ENCODE data around the gene ARID4B. TPM values are rescaled to one million over a fixed set of nuclear protein-coding genes. Genes with fewer than 3 reads are reported as not detected.

The ARID4B gene
- total and polyA plus RNA-seq, 2 of the 13 experiments (the other 11 are each of a cell fraction or from before 2014, with no cell fraction given), result 9.7 to 24.6 TPM

DNA sequence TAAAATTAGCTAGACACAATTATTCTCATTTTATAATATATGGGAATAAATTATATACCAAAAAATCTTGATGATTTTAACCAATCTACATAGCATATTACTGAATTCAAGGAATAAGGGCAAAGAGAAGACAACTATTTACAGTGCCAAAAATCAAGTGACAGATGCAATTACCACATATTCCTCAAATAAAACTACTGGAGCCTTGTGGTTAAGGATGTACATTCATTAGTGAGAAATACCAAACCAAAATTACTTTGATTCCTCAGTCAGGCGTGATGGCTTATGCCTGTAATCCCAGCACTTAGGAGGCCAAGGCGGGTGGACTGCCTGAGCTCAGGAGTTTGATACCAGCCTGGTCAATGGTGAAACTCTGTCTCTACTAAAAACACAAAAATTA, 98.1 kb downstream of the ARID4B start:
- H4K20me1 ChIP-seq (ENCODE audit: insufficient read depth, low read length), result no peaks in the 10 kb centered on the region
- intact Hi-C loops (cut with micrococcal nuclease; ENCODE audit: unreplicated experiment) (no loop called here), in situ Hi-C loops (cut with HindIII; ENCODE audit: extremely low pct_ligation_motif_present, low pct_unique_long_range_greater_than_20kb) (no loop called here)
- ATAC-seq, result no peak
- peaks cover 7 to 59% of the 10 kb centered on the region in 2 experiments; a peak in 4 of 5 replicates for H3K36me3 ChIP-seq (replicated peaks in 1 of 2; ENCODE audit: control insufficient read depth in 1 of 2, insufficient read depth in 2 of 2, low read length in 2 of 2)
- ChIA-PET POLR2A (no interaction called here), CTCF (ENCODE audit: low intra/inter-chr PET ratio, low total read pairs) (no interaction called here)
- H3K9ac ChIP-seq (ENCODE audit: insufficient read depth, low read depth, low read length), result no peak overlapping the region
- DNase-seq (ENCODE audit: low spot score), result no peak
- no peak overlapping the region for H3K4me3 ChIP-seq (replicated peaks in 1 of 3; ENCODE audit: insufficient read depth in 1 of 3, low read depth in 2 of 3, low read length in 3 of 3)
- WGBS (ENCODE audit: low lambda C conversion rate), result 100% methylated on average over 2 of the region's 2 CpGs
- no peaks in the 10 kb centered on the region; a peak in 1 of 5 replicates for H3K27me3 ChIP-seq (ENCODE audit: control insufficient read depth in 1 of 2, insufficient read depth in 2 of 2, low read length in 2 of 2)
- no peak overlapping the region for H3K27ac ChIP-seq (ENCODE audit: extremely low read length, insufficient read depth, low read length)
- FAIRE-seq, result no peak
- no peaks in the 10 kb centered on the region for H3K4me1 ChIP-seq (ENCODE audit: insufficient read depth, low read length)
- no TSS peak for BruUV-seq (replicated peaks)
- TF ChIP-seq ZNF709 (CRISPR knock-in tag; IDR thresholded peaks at IDR 0.05), result no peak
- TF ChIP-seq, protein P1, sequence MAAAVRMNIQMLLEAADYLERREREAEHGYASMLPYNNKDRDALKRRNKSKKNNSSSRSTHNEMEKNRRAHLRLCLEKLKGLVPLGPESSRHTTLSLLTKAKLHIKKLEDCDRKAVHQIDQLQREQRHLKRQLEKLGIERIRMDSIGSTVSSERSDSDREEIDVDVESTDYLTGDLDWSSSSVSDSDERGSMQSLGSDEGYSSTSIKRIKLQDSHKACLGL (CRISPR knock-in tag; IDR thresholded peaks at IDR 0.05), result no peak
- TF ChIP-seq ZNF260 (CRISPR knock-in tag; IDR thresholded peaks at IDR 0.05; ENCODE audit: borderline replicate concordance, low read depth), result no peak
- no peak for TF ChIP-seq PAF1 (CRISPR knock-in tag; IDR thresholded peaks at IDR 0.05)
- no peak for TF ChIP-seq KAT7 (CRISPR knock-in tag; IDR thresholded peaks at IDR 0.05; ENCODE audit: borderline replicate concordance)
- no peaks in the 10 kb centered on the region for H3K9me3 ChIP-seq (ENCODE audit: low read length)
- no peak overlapping the region for H3K4me2 ChIP-seq (ENCODE audit: low read depth, low read length)
- no peak overlapping the region for H2AFZ ChIP-seq (ENCODE audit: low read length)
- H3K79me2 ChIP-seq (ENCODE audit: insufficient read depth, low read length), result no peaks in the 10 kb centered on the region

DNA sequence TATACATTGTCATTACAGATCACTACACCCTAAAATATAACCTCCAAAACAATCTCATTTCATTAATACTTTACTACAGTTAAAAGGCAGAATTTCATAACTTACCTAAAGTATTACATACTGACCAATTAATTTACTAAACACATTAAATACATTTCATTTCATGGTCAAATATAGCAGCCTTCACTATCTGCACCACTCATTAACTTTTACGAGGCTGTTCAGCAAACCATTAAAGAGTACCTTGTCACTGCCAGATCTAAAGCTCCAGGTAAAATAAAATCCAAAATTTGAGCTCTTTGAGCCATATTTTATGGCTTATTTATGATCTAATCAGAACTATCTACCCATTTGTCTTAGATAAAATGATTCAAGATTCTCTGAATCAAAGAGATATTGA, 100.6 kb downstream of the ARID4B start:
- no peak for DNase-seq (ENCODE audit: low spot score)
- no peak for FAIRE-seq
- Histone ChIP-seq H3K27me3 (ENCODE audit: control insufficient read depth in 1 of 2, insufficient read depth in 2 of 2, low read length in 2 of 2) (no peaks in the 10 kb centered on the region), H3K36me3 (replicated peaks in 1 of 2; ENCODE audit: control insufficient read depth in 1 of 2, insufficient read depth in 2 of 2, low read length in 2 of 2) (peaks cover 13 to 61% of the 10 kb centered on the region in 2 experiments), H4K20me1 (ENCODE audit: insufficient read depth, low read length) (no peaks in the 10 kb centered on the region), H3K4me3 (replicated peaks in 1 of 3; ENCODE audit: insufficient read depth in 1 of 3, low read depth in 2 of 3, low read length in 3 of 3) (no peak overlapping the region), H3K27ac (ENCODE audit: extremely low read length, insufficient read depth, low read length) (no peak overlapping the region), H3K9me3 (ENCODE audit: low read length) (no peaks in the 10 kb centered on the region), H3K9ac (ENCODE audit: insufficient read depth, low read depth, low read length) (no peak overlapping the region), H3K4me1 (ENCODE audit: insufficient read depth, low read length) (no peaks in the 10 kb centered on the region), H2AFZ (ENCODE audit: low read length) (no peak overlapping the region), H3K79me2 (ENCODE audit: insufficient read depth, low read length) (no peaks in the 10 kb centered on the region), H3K4me2 (ENCODE audit: low read depth, low read length) (no peak overlapping the region)
- no TSS peak for BruUV-seq (replicated peaks)
- in situ Hi-C loops (cut with HindIII; ENCODE audit: extremely low pct_ligation_motif_present, low pct_unique_long_range_greater_than_20kb), result no loop called here
- ChIA-PET POLR2A (no interaction called here), CTCF (ENCODE audit: low intra/inter-chr PET ratio, low total read pairs) (no interaction called here)
- ATAC-seq, result no peak
- TF ChIP-seq, protein P2, sequence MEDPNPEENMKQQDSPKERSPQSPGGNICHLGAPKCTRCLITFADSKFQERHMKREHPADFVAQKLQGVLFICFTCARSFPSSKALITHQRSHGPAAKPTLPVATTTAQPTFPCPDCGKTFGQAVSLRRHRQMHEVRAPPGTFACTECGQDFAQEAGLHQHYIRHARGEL (CRISPR knock-in tag; IDR thresholded peaks at IDR 0.05), result no peak
- TF ChIP-seq, protein P3, sequence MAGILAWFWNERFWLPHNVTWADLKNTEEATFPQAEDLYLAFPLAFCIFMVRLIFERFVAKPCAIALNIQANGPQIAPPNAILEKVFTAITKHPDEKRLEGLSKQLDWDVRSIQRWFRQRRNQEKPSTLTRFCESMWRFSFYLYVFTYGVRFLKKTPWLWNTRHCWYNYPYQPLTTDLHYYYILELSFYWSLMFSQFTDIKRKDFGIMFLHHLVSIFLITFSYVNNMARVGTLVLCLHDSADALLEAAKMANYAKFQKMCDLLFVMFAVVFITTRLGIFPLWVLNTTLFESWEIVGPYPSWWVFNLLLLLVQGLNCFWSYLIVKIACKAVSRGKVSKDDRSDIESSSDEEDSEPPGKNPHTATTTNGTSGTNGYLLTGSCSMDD (CRISPR knock-in tag; IDR thresholded peaks at IDR 0.05), result no peak
- TF ChIP-seq ZNF737 (CRISPR knock-in tag; IDR thresholded peaks at IDR 0.05; ENCODE audit: borderline replicate concordance) (no peak), ZNF331 (CRISPR knock-in tag; IDR thresholded peaks at IDR 0.05) (no peak), TAF1 (CRISPR knock-in tag; IDR thresholded peaks at IDR 0.05) (no peak), ZNF205 (CRISPR knock-in tag; IDR thresholded peaks at IDR 0.05) (no peak), FOXA1 (IDR thresholded peaks at IDR 0.05) (no peak), FOXA1 (CRISPR knock-in tag; IDR thresholded peaks at IDR 0.05) (no peak), MYNN (CRISPR knock-in tag; IDR thresholded peaks at IDR 0.05; ENCODE audit: low read depth) (no peak), FOXO1 (CRISPR knock-in tag; IDR thresholded peaks at IDR 0.05) (no peak), GZF1 (CRISPR knock-in tag; IDR thresholded peaks at IDR 0.05) (no peak), ETV5 (CRISPR knock-in tag; IDR thresholded peaks at IDR 0.05; ENCODE audit: borderline replicate concordance) (no peak)
- TF ChIP-seq, protein P4, sequence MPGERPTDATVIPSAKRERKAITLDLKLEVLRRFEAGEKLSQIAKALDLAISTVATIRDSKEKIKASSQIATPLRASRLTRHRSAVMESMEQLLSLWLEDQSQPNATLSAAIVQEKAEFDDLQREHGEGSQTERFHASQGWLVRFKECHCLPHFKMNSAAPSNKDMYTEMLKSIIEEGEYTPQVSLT (CRISPR knock-in tag; IDR thresholded peaks at IDR 0.05; ENCODE audit: borderline replicate concordance, low read depth), result no peak
- intact Hi-C loops (cut with micrococcal nuclease; ENCODE audit: unreplicated experiment), result no loop called here
- 97% methylated on average over 1 of the region's 1 CpG for WGBS (ENCODE audit: low lambda C conversion rate)

Measured in HepG2 (cell line).